GM18909 (cell line): ENCODE measurements around the gene CA11.
A peak's percentile ranks its signal among the peaks of the same experiment; 100 is the strongest.

Source experiments
- ATAC-seq: cut with Tn5 transposase; IDR thresholded peaks from one replicate; pipeline ENCODE4 v1.9.1; 2021; ENCODE audit warnings: mild to moderate bottlenecking; ENCODE audit not compliant: unreplicated experiment, poor library complexity

Gene CA11

DNA sequence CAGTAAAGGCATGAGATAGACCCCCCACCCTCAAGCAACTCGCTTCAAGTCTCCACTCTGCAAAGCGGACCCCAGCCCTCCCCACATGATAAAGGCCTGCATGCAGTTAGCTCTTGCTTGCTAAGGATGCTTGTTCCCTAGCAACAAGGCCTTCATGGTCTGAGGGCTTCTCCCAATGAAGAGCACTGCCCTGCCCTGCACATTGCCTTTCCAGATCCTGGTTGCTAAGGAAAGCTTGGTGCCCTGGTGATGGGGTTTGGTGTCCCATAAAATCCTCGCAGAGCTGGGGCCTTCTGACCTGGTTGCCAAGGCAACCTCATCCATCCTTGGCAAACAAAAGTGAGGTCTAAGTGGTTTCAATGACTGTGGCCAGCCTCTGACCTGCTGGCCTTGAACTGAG, 14.8 kb downstream of the CA11 start:
- no peak for ATAC-seq

DNA sequence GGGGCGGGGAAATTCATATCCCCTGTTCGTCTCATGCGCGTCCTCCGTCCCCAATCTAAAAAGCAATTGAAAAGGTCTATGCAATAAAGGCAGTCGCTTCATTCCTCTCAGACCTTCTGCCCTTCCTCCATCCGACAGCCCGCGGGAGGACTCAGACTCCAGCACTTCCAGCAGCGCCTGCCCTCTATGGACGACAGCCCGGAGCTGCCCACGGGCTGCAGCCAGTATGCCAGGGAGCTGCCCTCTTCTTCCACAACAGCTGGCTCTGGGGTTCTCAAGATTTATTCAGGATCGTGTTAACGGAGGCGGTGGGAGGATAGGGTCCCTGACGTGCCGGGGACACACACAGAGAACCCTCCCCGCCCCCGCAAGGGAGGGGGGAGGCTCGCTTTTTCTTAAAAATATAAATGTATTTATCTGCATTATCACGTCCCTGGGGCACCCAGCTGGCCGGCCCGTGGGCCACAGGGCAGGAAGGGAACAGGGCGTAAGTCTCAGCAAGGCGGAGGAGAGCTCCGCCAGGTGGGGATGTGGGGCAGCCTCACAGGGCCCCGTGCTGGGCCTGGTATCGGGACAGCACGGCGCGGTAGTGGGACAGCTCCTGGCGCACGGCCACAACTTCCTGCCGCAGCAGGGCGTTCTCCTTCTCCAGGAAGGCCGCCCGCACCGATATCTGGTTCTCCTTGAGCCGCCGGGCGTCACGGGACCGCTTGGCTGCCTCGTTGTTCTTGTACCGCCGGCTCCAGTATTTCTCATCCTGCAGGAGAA, 15.5 kb downstream of the CA11 start:
- no peak for ATAC-seq

DNA sequence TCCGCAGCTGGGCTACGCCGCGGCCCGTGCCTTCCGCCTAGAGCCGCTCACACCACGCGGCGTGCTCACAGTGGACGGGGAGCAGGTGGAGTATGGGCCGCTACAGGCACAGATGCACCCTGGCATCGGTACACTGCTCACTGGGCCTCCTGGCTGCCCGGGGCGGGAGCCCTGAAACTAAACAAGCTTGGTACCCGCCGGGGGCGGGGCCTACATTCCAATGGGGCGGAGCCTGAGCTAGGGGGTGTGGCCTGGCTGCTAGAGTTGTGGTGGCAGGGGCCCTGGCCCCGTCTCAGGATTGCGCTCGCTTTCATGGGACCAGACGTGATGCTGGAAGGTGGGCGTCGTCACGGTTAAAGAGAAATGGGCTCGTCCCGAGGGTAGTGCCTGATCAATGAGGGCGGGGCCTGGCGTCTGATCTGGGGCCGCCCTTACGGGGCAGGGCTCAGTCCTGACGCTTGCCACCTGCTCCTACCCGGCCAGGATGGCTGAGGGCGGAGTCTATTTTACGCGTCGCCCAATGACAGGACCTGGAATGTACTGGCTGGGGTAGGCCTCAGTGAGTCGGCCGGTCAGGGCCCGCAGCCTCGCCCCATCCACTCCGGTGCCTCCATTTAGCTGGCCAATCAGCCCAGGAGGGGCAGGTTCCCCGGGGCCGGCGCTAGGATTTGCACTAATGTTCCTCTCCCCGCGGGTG, 16.2 kb downstream of the CA11 start:
- no peak for ATAC-seq

DNA sequence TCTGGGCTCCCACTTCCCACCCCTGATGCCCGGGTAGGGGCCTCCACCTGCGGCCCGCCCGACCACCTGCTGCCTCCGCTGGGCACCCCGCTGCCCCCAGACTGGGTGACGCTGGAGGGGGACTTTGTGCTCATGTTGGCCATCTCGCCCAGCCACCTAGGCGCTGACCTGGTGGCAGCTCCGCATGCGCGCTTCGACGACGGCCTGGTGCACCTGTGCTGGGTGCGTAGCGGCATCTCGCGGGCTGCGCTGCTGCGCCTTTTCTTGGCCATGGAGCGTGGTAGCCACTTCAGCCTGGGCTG, 16.7 kb downstream of the CA11 start:
- ATAC-seq: no peak

DNA sequence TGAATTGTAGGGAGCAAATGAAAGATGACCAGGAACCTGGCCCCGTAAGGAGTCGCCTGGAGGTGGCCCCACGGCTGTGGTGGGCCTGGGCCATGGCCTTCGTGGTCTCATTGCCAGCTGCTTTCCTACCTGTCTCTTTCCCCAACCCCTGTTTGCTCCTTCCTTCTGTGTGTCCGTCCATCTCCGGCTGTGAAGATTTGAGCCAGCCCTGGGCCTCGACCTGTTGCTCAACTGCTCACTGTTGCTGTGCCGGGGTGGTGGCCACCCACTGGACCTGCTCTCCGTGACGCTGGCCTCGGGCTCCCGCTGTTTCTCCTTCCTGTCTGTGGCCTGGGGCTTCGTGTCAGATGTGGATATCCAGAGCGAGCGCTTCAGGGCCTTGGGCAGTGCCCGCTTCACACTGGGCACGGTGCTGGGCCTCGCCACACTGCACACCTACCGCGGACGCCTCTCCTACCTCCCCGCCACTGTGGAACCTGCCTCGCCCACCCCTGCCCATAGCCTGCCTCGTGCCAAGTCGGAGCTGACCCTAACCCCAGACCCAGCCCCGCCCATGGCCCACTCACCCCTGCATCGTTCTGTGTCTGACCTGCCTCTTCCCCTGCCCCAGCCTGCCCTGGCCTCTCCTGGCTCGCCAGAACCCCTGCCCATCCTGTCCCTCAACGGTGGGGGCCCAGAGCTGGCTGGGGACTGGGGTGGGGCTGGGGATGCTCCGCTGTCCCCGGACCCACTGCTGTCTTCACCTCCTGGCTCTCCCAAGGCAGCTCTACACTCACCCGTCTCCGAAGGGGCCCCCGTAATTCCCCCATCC, 17.3 kb downstream of the CA11 start:
- no peak for ATAC-seq

DNA sequence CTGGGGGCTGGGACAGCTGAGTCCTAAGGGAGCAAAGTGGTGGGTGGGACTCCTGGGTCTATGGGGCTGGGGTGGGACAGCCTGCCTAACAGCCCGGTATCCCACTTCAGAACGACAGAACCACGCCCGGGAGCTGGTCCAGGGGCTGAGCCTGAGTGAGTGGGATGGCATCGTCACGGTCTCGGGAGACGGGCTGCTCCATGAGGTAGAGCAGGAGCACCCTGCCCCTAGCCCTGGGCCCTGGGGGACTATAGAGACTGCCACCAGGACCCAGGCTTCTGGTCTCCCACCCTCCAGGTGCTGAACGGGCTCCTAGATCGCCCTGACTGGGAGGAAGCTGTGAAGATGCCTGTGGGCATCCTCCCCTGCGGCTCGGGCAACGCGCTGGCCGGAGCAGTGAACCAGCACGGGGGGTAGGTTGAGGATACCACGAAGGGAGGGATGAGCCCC, 18.1 kb downstream of the CA11 start:
- ATAC-seq: no peak

DNA sequence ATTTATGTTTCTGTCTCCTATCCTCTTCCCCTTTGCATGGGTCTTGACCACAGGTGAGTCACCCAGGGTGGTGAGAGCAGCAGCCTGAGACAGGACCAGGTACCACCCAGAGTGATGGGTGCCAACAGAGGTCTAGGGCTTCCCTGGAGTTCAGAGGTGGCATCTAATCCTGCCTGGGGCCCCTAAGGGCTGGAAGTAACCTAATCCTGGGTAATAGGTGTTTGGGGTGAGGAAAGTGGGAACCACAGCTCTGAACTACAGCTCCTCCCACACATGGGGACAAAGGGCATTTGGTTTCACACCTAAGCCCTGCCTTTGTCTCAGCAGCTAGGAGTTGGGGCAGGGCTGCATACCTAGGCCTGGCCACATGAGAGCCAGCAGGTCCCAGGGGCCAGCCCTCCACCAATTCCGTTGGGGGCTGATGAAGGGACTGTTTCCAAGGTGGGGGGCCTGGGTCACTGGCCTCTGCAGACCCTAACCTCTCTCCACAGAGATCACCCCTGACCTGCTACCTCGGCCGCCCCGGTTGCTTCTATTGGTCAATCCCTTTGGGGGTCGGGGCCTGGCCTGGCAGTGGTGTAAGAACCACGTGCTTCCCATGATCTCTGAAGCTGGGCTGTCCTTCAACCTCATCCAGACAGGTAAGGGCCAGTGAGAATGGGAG, 18.7 kb downstream of the CA11 start:
- ATAC-seq: no peak

DNA sequence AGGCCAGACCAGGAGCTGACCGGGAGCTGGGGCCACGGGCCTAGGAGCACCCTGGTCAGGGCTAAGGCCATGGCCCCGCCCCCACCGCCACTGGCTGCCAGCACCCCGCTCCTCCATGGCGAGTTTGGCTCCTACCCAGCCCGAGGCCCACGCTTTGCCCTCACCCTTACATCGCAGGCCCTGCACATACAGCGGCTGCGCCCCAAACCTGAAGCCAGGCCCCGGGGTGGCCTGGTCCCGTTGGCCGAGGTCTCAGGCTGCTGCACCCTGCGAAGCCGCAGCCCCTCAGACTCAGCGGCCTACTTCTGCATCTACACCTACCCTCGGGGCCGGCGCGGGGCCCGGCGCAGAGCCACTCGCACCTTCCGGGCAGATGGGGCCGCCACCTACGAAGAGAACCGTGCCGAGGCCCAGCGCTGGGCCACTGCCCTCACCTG, 20.1 kb downstream of the CA11 start:
- no peak for ATAC-seq

DNA sequence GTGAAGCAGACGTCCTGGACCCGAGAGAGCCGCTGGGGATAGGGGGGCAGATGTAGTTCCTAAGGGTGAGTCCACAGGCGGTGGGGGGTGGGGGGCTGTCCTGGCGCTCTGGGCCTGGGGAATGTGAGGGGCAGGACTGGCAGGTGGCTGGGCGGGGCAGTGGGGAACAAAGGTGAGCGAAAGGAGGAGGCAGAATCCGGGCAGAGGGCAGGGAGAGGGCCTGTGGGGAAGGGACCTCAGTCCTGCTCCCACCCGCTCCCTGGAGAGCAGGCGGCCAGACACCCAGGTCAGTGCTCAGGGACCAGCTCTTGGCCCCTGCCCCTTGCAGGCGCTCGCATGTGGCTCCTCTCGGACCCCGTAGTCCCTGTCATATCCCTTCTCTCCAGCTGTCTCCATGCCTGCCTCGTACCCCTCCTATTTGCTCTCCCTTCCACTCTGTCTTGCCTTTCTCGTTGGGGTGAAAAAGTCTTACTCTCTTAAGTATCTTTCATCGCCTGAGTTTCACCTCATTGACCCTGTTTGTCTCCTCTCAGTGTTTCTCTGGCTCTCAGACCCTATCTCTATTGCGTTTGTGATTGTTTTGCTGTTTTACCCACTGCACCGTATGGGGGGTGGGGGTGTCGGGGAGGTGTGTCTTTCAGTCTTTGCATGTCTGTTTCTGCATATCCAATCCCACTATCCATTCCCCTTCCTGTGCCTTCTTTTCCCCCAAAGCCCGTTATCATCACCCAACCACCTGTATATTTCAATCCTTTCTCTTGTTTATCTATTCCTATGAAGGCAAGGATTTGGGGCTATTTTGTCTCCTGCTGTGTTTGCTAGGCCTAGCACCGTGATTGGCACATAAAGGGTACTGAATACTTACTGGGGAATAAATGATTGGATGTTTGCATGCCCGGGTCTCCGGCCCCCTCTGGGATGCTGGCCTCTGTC, 20.9 kb downstream of the CA11 start:
- ATAC-seq: no peak

DNA sequence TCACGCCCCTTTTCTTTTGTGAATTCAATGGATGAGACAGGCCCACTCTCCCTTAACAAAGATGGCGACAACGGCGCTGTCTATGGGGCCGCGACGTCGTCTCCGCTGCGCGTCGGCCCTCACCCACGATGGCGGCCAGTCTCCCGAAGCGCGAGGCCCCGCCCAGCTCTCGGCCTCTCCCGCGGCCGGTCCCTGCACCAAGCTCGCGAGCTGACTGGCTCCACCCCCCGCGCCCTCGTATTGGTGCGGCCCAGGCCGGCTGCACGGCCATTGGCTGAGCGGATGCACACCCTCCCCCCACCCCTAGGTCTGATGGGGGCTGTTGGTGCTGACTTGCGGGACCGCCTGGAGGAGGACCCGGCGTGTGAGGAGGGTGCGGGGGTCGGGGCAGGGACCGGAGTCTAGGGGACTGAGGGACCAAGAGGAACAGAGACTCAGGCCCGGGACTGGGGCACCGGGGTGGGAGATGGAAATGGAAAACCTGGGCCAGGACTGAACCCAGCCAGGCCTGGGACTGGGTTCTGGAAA, 21.9 kb downstream of the CA11 start:
- ATAC-seq: peak; percentile 62

DNA sequence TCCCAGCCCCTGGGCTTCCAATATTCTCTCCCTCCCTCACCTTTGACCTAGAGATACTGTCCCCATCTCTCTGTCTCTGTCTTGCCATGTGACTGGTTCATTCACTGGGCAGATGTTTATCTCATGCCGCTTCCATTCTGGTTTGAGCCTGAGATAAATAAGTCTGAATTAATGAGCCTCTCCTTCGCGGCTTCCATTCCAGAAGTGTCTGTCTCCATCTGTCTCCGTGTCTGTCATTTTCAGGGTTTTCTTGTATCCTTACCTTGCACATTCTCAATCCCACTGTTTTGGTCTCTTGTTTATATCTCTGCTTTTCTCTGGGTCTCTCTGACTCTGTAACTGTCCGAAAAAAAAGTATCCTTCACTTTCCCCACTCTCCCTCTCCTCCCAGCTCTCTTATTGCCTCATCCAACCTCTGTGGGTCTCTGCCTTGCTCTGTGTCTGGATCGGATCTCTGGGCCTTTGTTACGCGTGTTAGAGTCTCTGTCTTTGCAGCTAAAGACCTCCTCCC, 22.4 kb downstream of the CA11 start:
- ATAC-seq: no peak

DNA sequence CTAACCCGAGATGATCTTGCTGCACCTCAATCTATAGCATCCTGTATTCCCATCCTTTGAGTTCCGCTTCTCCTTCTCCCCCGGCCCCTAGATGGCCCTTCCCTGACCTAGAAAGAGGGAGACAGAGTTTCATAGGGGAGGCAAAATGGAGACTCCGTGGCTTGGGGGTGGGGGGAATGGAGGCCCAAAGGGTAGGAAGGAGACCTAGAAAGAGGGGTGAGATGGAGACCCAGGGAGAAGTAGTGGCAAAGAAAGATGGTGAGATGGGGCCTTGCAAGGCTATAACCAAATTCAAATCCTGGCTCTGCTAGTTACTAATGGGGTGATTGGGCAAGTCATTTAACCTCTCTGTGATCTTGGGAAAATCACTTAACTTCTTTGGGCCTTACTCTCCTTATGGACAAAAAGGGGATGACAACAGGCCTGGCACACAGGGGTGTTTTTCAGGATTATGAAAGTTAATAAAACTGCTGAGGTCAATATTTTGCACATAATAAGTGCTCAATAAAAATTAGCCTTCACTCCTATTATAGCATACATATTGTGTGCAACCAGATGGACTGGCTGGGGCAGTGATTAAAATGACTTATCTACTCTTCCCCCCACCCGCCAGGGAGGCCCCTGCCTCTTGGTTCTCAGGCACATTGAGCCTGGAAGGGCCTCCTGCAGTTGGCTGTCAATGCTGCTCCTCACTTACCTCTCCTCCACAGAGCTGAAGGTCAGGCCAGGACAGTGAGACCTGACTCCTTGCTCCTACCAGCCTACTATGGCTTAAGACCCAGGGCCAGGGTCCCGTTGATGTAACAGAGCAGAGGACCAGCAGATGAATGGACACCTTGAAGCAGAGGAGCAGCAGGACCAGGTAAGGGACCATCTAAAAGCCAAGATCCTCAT, 26.0 kb downstream of the CA11 start:
- ATAC-seq: no peak

DNA sequence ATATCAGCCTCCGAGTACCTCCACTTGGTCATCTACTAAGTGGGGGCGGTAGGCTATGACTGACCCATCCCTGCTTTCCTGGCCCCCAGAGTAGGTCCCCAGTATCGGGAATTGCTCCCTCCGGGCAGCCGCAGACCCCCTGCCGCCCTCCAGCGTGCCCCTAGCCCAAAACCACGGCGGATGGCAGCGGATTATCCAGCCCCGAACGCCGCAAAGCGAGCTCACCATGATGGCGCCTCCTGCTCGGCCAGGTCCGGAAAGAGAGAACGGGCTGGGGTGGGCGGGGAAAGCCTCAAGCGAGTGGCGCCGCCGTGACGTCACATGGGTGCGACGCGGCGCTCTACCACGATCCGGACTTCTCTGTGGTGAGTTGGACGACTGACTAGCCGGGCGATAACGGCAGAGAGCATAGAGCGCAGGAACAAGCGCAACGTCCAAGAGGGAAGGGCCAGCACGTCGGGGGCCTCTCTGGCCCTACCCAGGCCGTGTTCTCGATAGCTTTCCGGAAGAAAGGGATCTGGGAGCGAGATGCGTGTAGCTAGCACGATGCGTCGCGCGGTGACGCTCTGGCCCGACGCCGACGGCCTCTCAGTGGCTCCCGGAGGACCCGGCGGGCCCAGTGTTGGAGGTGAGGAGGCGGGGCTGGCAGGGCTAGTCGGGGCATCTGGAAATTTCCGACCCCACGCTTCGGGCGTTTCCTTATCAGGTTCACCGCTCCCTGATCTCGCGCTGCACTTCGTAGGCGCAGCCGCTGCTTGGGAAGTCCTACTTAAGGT, 26.9 kb downstream of the CA11 start, which contains the start of the genes RPL18 and SPHK2:
RPL18 (minus strand) TSS at position 263 of the 776 bp plus-strand sequence; CDS start at position 228, 35 bp downstream.
SPHK2 (plus strand) TSS at position 591 of the 776 bp plus-strand sequence. CDS start 1,009 bp downstream, outside the sequence.
- ATAC-seq: peak; percentile 87

DNA sequence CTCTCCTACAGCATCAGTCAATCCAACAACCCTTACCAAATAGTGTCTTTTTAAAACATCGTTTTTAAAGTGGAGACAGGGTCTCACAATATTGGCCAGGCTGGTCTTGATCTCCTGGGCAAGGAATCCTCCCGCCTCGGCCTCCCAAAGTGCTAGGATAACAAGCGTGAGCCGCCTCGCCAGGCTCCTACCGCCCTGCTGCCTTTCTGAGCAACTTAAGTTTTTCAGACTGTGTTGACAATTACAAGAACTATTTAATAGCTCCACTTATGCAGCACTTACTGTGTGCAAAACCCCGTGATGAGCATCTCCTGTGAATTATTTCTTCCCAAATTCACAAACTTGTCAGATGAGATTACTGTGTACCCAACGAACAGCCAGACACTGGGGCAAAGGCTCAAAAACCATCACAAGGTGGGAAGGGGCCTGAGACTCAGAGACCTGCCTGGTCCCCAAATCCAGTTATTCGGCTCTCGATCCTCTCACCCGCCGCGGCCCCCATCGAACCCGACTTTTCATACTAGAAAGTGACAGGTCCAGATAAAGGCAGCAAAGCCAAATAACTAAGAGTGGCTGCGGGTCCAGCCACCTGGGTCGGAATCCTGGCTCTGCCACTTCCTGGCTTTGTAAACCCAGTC, 27.6 kb downstream of the CA11 start:
- no peak for ATAC-seq

DNA sequence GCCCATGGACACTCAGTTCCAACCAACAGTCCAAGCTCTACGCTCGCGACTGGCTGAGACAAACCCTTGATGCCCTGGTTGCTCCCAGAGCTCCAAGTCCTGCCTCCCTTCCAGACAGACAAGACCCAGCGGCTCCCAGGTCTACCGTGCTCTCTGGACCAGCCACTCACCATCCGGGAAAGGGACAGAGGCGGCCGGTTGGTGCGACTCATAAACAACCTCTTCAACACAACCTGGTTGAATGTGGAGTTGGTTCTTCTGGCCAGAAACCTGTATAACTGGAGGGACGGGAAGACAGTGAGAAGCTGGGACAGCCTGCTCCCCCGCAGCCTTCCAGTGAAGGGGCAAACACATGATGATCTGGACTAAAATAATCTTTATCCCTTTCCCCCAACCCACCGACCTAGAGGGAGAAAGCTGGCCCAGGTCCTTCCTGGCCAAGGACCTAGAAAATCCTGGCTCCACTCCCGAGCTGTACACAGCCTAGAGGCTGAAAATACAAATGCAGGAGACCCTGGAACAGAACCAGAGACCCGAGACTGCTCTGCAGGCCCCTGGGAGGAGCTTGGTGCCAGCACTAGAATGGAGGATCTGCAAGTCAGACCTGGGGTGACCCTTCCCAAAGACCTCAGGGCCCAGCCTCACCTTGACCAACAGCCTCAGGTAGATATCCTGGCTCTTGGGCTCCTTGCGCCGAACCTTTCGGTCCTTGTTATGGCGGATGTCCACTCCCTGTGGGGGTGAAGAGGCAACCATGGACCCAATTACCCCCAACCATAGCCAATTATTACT, 28.6 kb downstream of the CA11 start:
- no peak for ATAC-seq

DNA sequence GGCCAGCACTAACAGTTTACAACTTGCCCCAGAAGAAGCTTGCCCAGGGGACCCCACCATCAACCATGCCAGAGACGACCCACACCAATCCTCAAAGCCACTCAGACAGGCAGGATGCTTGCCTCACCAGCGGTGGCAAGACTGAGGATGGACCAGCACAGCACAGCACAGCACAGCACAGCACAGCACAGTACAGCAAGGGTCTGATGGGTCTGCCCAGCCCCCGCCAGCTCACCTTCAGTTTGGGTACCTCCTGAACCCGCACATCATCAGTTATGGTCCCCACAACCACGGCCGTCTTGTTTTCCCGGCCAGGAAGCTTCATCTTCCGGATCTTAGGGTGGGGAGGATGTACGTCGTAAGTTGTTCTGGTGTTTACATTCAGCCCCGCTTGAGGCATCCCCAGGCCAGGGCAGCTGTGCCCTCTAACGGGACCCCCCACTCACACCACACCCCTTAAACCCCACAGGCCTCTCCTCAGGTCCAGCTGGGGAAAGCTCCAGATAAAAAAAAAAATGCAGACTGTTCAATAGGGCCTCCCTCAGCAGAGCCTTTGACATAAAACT, 29.4 kb downstream of the CA11 start:
- ATAC-seq: no peak
